SK-N-SH (cell line): ENCODE measurements around the gene COL4A2. TPM values are rescaled to one million over a fixed set of nuclear protein-coding genes. Genes with fewer than 3 reads are reported as not detected.

Experiments used
- CTCF ChIA-PET: fragments of 300-600, 350-600 bp; formaldehyde crosslinking; extraction: SDS; loops from one replicate; lab custom pipeline; 2021; lab: Yijun Ruan, JAX
- POLR2A ChIA-PET: fragments of 350-600 bp; sonication (Branson Sonifier 250); formaldehyde crosslinking; extraction: SDS; loops from one replicate; lab custom pipeline; 2020; ENCODE audit warnings: antibody characterized with exemption, inconsistent platforms; lab: Yijun Ruan, JAX
- DNase-seq: peaks from one replicate; pipeline ENCODE4 v3.0.0; 2012
- H2AFZ ChIP-seq: fragments of 200-600 bp; sonication (generic); 2 replicates; pipeline ENCODE4 v1.8.1; 2016; ENCODE audit warnings: antibody characterized with exemption, mild to moderate bottlenecking, low read depth
- H3F3A ChIP-seq: fragments of 200-600 bp; sonication (generic); replicated peaks from 2 replicates; pipeline ENCODE3; 2016; ENCODE audit warnings: antibody characterized with exemption, mild to moderate bottlenecking; ENCODE audit not compliant: insufficient read depth
- H3K27ac ChIP-seq, 2 experiments: fragments of 200-500 bp in 1 of 2; fragments of 200-600 bp in 1 of 2; sonication (Bioruptor generic) in 1 of 2; sonication (generic), shearing (Covaris generic) in 1 of 2; 2 replicates each; pipeline versions ENCODE4 v1.5.1 to v1.6.1; 2014 to 2016; ENCODE audit warnings: low read depth in 2 of 2, inconsistent platforms in 1 of 2, low read length in 1 of 2, mild to moderate bottlenecking in 1 of 2, mixed read lengths in 1 of 2
- H3K27me3 ChIP-seq: fragments of 200-600 bp; sonication (generic), shearing (Covaris generic); 2 replicates; pipeline ENCODE4 v1.6.1; 2016; ENCODE audit warnings: mixed run types; ENCODE audit not compliant: insufficient read depth
- H3K36me3 ChIP-seq, 2 experiments: fragments of 200-500 bp in 1 of 2; fragments of 200-600 bp in 1 of 2; sonication (Bioruptor generic) in 1 of 2; sonication (generic) in 1 of 2; replicated peaks in 1 of 2; 2 replicates each; pipeline versions ENCODE3 to v1.5.1; 2014 to 2016; ENCODE audit warnings: low read length in 1 of 2, mild to moderate bottlenecking in 1 of 2; ENCODE audit not compliant: insufficient read depth in 2 of 2, control insufficient read depth in 1 of 2
- H3K4me1 ChIP-seq, 2 experiments: fragments of 200-500 bp in 1 of 2; fragments of 200-600 bp in 1 of 2; sonication (Bioruptor generic) in 1 of 2; sonication (generic), shearing (Covaris generic) in 1 of 2; 2 replicates each; pipeline versions ENCODE4 v1.5.1 to v1.6.1; 2014 to 2016; ENCODE audit warnings: low read depth in 1 of 2, low read length in 1 of 2, mixed run types in 1 of 2; ENCODE audit not compliant: insufficient read depth in 2 of 2, control insufficient read depth in 1 of 2
- H3K4me2 ChIP-seq: fragments of 200-600 bp; sonication (generic), shearing (Covaris generic); 2 replicates; pipeline ENCODE4 v1.6.1; 2017; ENCODE audit warnings: mixed run types
- H3K4me3 ChIP-seq, 2 experiments: fragments of 200-500 bp in 1 of 2; fragments of 200-600 bp in 1 of 2; sonication (Bioruptor generic) in 1 of 2; sonication (generic), shearing (Covaris generic) in 1 of 2; 2 replicates each; pipeline versions ENCODE4 v1.5.1 to v1.8.1; 2014 to 2016; ENCODE audit warnings: low read depth in 2 of 2, inconsistent platforms in 1 of 2, low read length in 1 of 2, mild to moderate bottlenecking in 1 of 2, mixed read lengths in 1 of 2, moderate library complexity in 1 of 2
- H3K79me2 ChIP-seq: fragments of 200-600 bp; sonication (generic); 2 replicates; pipeline ENCODE4 v1.8.1; 2017; ENCODE audit warnings: mild to moderate bottlenecking; ENCODE audit not compliant: insufficient read depth
- H3K9ac ChIP-seq: fragments of 200-600 bp; sonication (generic); 2 replicates; pipeline ENCODE4 v1.6.1; 2017; ENCODE audit warnings: mixed run types
- H3K9me2 ChIP-seq: fragments of 200-600 bp; sonication (generic); 2 replicates; pipeline ENCODE4 v1.6.1; 2017; ENCODE audit warnings: mixed run types
- H3K9me3 ChIP-seq: fragments of 200-600 bp; sonication (generic); 2 replicates; pipeline ENCODE4 v1.6.1; 2017; ENCODE audit warnings: mixed run types, mild to moderate bottlenecking, moderate library complexity
- H4K20me1 ChIP-seq: fragments of 200-600 bp; sonication (generic); 2 replicates; pipeline ENCODE4 v1.6.1; 2017; ENCODE audit warnings: mild to moderate bottlenecking, mixed run types; ENCODE audit not compliant: insufficient read depth
- EZH2phosphoT487 ChIP-seq: fragments of 200-600 bp; sonication (generic); IDR thresholded peaks from 2 replicates; pipeline ENCODE4 v1.6.1; 2017; ENCODE audit warnings: low read depth, mixed run types, mild to moderate bottlenecking, antibody characterized with exemption, moderate library complexity, borderline replicate concordance
- FOSL2 ChIP-seq: IDR thresholded peaks from 2 replicates; pipeline ENCODE4 v1.4.0; 2012; ENCODE audit warnings: low read depth, mild to moderate bottlenecking, moderate library complexity, borderline replicate concordance
- FOXJ3 ChIP-seq: sonication (generic); formaldehyde crosslinking; IDR thresholded peaks from 2 replicates; pipeline ENCODE4 v1.5.1; 2020; ENCODE audit warnings: mild to moderate bottlenecking, missing genetic modification reagents
- MEF2A ChIP-seq: IDR thresholded peaks from 2 replicates; pipeline ENCODE4 v1.4.0; 2012; ENCODE audit warnings: low read depth, borderline replicate concordance
- NRF1 ChIP-seq: IDR thresholded peaks from 2 replicates; pipeline ENCODE4 v1.6.1; 2012; ENCODE audit warnings: low read depth, mild to moderate bottlenecking, low read length
- RXRA ChIP-seq: IDR thresholded peaks from 2 replicates; pipeline ENCODE4 v1.4.0; 2012; ENCODE audit warnings: low read depth, mild to moderate bottlenecking, borderline replicate concordance
- SIN3A ChIP-seq: IDR thresholded peaks from 2 replicates; pipeline ENCODE4 v1.6.1; 2012; ENCODE audit warnings: low read depth, mild to moderate bottlenecking, low read length, moderate library complexity, borderline replicate concordance
- SMC3 ChIP-seq: IDR thresholded peaks from 2 replicates; pipeline ENCODE4 v1.6.1; 2012; ENCODE audit warnings: low read depth, low read length, improper control_type of control experiment
- TAF1 ChIP-seq: IDR thresholded peaks from 2 replicates; pipeline ENCODE4 v1.6.1; 2012; ENCODE audit warnings: low read depth, mild to moderate bottlenecking, low read length, moderate library complexity, borderline replicate concordance
- YY1 ChIP-seq: IDR thresholded peaks from 2 replicates; pipeline ENCODE4 v1.4.0; 2012; ENCODE audit warnings: low read depth, mild to moderate bottlenecking
- WGBS: methylation state at CpG from one replicate; pipeline ENCODE4 v1.1.6; 2017; ENCODE audit warnings: low lambda C conversion rate; 5-methylcytosine and 5-hydroxymethylcytosine counted together
- polyA plus RNA-seq, 3 experiments: library from polyadenylated mRNA; depleted of rRNA; stranded (reverse); fragments of >200 nt; gene quantifications; 2 replicates each; pipeline ENCODE4 v1.2.3, GENCODE V29; 2012
- TF ChIP-seq, protein P1 (sequence below): IDR thresholded peaks from 2 replicates; pipeline ENCODE4 v1.4.0; 2012; ENCODE audit warnings: low read depth, borderline replicate concordance
- TF ChIP-seq, protein P2 (sequence below): IDR thresholded peaks from 2 replicates; pipeline ENCODE4; 2012
- TF ChIP-seq, protein P3 (sequence below): IDR thresholded peaks from 2 replicates; pipeline ENCODE4 v1.4.0; 2012; ENCODE audit warnings: low read depth, borderline replicate concordance
- TF ChIP-seq, protein P4 (sequence below): IDR thresholded peaks from 2 replicates; pipeline ENCODE4 v1.4.0; 2012; ENCODE audit warnings: low read depth

The COL4A2 gene
- polyA plus RNA-seq, 1 of the 3 experiments (the other 2 are of a cell fraction): 137 TPM

DNA sequence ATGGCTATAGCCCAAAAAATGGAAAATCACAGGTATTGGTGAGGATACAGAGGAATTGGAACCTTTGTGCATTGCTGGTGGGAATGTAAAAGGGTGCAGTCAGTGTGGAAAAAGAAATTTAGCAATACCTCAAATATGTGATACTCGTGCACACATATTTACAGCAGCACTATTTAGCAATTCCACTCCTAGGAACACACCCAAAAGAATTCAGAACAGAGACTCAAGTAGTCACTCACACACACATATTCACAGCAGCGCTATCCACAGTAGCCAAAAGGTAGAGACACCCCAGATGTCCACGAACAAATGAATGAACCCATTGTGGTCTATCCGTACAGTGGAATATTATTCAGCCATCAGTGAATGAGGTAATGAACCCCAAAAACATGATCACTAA, 114.0 kb downstream of the COL4A2 start:
- Histone ChIP-seq H4K20me1 (no peaks in the 10 kb centered on the region), H3K9me3 (no peaks in the 10 kb centered on the region), H3K4me2 (no peak overlapping the region), H3K79me2 (peaks cover 15% of the 10 kb centered on the region; the same call in 1 of the 2 replicates), H3K27ac (no peak overlapping the region), H3K9me2 (no peaks in the 10 kb centered on the region), H3K4me1 (peaks cover 0 to 11% of the 10 kb centered on the region in 2 experiments; a peak in 2 of 4 replicates), H3F3A (no peaks in the 10 kb centered on the region), H2AFZ (no peak overlapping the region), H3K9ac (no peak overlapping the region), H3K36me3 (peaks cover under 1 to 36% of the 10 kb centered on the region in 2 experiments), H3K27me3 (no peaks in the 10 kb centered on the region), H3K4me3 (no peak overlapping the region)
- POLR2A ChIA-PET: no interaction called here
- no peak for DNase-seq
- WGBS: 66% methylated on average over 4 of the region's 4 CpGs
- CTCF ChIA-PET: interaction anchor here (3.4 kb wide), 1 partner anchor 9 kb away, joined by 12 read pairs; no protein-coding TSS in a partner anchor
- no peak for TF ChIP-seq MEF2A
- TF ChIP-seq YY1: no peak
- no peak for TF ChIP-seq TAF1
- TF ChIP-seq, protein P1, sequence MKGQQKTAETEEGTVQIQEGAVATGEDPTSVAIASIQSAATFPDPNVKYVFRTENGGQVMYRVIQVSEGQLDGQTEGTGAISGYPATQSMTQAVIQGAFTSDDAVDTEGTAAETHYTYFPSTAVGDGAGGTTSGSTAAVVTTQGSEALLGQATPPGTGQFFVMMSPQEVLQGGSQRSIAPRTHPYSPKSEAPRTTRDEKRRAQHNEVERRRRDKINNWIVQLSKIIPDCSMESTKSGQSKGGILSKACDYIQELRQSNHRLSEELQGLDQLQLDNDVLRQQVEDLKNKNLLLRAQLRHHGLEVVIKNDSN: no peak
- no peak for TF ChIP-seq FOXJ3
- no peak for TF ChIP-seq NRF1
- TF ChIP-seq RXRA: no peak
- no peak for TF ChIP-seq SMC3
- TF ChIP-seq, protein P2, sequence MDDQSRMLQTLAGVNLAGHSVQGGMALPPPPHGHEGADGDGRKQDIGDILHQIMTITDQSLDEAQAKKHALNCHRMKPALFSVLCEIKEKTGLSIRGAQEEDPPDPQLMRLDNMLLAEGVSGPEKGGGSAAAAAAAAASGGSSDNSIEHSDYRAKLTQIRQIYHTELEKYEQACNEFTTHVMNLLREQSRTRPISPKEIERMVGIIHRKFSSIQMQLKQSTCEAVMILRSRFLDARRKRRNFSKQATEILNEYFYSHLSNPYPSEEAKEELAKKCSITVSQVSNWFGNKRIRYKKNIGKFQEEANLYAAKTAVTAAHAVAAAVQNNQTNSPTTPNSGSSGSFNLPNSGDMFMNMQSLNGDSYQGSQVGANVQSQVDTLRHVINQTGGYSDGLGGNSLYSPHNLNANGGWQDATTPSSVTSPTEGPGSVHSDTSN: no peak
- TF ChIP-seq, protein P3, sequence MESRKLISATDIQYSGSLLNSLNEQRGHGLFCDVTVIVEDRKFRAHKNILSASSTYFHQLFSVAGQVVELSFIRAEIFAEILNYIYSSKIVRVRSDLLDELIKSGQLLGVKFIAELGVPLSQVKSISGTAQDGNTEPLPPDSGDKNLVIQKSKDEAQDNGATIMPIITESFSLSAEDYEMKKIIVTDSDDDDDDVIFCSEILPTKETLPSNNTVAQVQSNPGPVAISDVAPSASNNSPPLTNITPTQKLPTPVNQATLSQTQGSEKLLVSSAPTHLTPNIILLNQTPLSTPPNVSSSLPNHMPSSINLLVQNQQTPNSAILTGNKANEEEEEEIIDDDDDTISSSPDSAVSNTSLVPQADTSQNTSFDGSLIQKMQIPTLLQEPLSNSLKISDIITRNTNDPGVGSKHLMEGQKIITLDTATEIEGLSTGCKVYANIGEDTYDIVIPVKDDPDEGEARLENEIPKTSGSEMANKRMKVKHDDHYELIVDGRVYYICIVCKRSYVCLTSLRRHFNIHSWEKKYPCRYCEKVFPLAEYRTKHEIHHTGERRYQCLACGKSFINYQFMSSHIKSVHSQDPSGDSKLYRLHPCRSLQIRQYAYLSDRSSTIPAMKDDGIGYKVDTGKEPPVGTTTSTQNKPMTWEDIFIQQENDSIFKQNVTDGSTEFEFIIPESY: no peak
- TF ChIP-seq, protein P4, sequence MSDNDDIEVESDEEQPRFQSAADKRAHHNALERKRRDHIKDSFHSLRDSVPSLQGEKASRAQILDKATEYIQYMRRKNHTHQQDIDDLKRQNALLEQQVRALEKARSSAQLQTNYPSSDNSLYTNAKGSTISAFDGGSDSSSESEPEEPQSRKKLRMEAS: no peak
- no peak for TF ChIP-seq SIN3A
- TF ChIP-seq FOSL2: no peak
- TF ChIP-seq EZH2phosphoT487: no peak
